Effector memory CD8-positive, alpha-beta T cell (primary cell): Measurements from ENCODE around the gene KIAA1586.
A peak's percentile ranks its signal among the peaks of the same experiment; 100 is the strongest.
"Not testable (repeated sequence)": the region's sequence is repeated elsewhere in the genome, so short reads cannot be mapped to it uniquely, and the experiment has no call there.

ENCODE experiments used
- ATAC-seq: fragments of 150-1000 bp; cut with Tn5 transposase; replicated peaks from 2 replicates; pipeline ENCODE4 v1.10.0; 2021; ENCODE audit warnings: mild to moderate bottlenecking, moderate library complexity
- DNase-seq, 3 experiments: peaks; one replicate each; pipeline ENCODE4 v3.0.0; 2021
- H3K27ac Mint-ChIP-seq, 2 donors: one replicate each; pipeline ENCODE4 v1.8.0; 2022; ENCODE audit warnings: mild to moderate bottlenecking in 2 of 2, mixed read lengths in 2 of 2, moderate library complexity in 2 of 2
- H3K27me3 Mint-ChIP-seq, 2 donors: one replicate each; pipeline ENCODE4 v1.8.0; 2022; ENCODE audit warnings: mixed read lengths in 2 of 2
- H3K36me3 Mint-ChIP-seq: one replicate; pipeline ENCODE4 v1.8.0; 2022; ENCODE audit warnings: mild to moderate bottlenecking, moderate library complexity, mixed read lengths; ENCODE audit not compliant: insufficient read depth
- H3K4me1 Mint-ChIP-seq, 2 donors: one replicate each; pipeline ENCODE4 v1.8.0; 2022; ENCODE audit warnings: low read depth in 2 of 2, mixed read lengths in 2 of 2
- H3K4me3 Mint-ChIP-seq, 2 donors: one replicate each; pipeline ENCODE4 v1.8.0; 2022; ENCODE audit warnings: mild to moderate bottlenecking in 2 of 2, mixed read lengths in 2 of 2, moderate library complexity in 2 of 2
- H3K9me3 Mint-ChIP-seq, 2 donors: one replicate each; pipeline ENCODE4 v1.8.0; 2022; ENCODE audit warnings: mixed read lengths in 2 of 2

KIAA1586 gene

DNA sequence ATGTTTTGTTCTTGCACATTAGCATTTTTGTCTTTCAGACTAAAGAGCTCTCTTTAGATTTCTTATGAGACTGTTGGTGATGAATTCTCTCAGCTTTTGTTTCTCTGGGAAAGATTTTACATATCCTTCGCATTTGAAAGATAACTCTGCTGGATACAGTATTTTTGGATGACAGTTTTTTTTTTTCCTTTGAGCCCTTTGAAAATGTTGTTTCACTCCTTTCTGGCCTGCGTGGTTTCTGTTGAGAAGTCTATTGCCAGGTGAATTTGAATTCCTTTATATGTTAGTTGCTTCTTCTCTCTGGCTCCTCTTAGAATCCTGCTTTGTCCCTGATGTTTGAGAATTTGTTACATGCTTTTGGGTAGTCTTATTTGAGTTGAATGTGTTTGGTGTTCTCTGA lies 22.2 kb upstream of the KIAA1586 start:
- H3K9me3 Mint-ChIP-seq, result peaks cover 7 to 10% of the 10 kb centered on the region in 2 donors
- peaks cover 24 to 28% of the 10 kb centered on the region in 2 donors for H3K27me3 Mint-ChIP-seq
- no peak overlapping the region for H3K4me3 Mint-ChIP-seq
- ATAC-seq (no peak), DNase-seq (no peak)
- H3K4me1 Mint-ChIP-seq, result no peaks in the 10 kb centered on the region
- H3K36me3 Mint-ChIP-seq, result no peaks in the 10 kb centered on the region
- H3K27ac Mint-ChIP-seq, result no peak overlapping the region

DNA sequence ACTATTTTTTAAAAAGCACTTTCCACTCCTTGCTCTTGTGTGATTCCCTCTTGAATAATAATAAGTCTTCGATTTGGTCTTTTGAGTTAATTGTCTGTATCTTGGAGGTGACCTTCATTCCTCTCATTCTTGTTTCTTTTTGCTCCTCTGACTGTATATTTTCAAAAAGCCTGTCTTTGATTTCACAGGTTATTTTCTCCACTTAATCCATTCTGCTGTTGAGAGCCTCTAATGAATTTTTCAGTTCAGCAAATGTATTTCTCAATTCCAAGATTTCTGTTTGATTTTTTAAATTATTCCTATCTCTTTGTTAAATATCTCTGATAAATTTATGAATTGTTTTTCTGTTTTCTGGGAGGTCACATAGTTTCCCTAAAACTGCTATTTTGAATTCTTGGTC lies 21.7 kb upstream of the KIAA1586 start:
- DNase-seq, result no peak
- H3K27me3 Mint-ChIP-seq, result peaks cover 28 to 29% of the 10 kb centered on the region in 2 donors
- no peak overlapping the region for H3K27ac Mint-ChIP-seq
- H3K9me3 Mint-ChIP-seq, result peaks cover 7 to 10% of the 10 kb centered on the region in 2 donors
- no peaks in the 10 kb centered on the region for H3K4me1 Mint-ChIP-seq
- no peaks in the 10 kb centered on the region for H3K36me3 Mint-ChIP-seq
- no peak overlapping the region for H3K4me3 Mint-ChIP-seq
- ATAC-seq, result no peak

DNA sequence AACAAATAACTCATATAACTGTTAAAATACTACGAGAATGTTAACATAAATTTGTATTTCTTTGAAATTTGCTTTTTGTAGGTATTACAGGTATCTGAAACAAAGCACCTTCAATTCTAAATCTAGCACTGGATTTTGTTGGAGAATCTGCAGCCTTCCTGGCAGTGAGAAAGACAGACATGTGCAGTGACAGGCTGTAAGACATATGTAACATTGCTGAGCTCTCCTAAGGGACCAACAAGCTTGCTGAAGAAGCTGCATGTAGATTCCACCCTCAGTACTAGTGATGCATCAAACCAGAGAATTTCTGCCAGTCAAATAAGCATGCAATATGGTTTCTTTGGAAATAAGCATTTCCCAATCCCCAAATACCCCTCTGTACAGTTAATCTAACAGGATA lies 20.5 kb upstream of the KIAA1586 start:
- no peaks in the 10 kb centered on the region for H3K4me1 Mint-ChIP-seq
- H3K27ac Mint-ChIP-seq, result no peak overlapping the region
- H3K9me3 Mint-ChIP-seq, result peaks cover 7 to 10% of the 10 kb centered on the region in 2 donors
- no peaks in the 10 kb centered on the region for H3K36me3 Mint-ChIP-seq
- H3K27me3 Mint-ChIP-seq, result peaks cover 29% of the 10 kb centered on the region in 2 donors
- no peak overlapping the region for H3K4me3 Mint-ChIP-seq
- no peak for ATAC-seq
- no peak for DNase-seq

DNA sequence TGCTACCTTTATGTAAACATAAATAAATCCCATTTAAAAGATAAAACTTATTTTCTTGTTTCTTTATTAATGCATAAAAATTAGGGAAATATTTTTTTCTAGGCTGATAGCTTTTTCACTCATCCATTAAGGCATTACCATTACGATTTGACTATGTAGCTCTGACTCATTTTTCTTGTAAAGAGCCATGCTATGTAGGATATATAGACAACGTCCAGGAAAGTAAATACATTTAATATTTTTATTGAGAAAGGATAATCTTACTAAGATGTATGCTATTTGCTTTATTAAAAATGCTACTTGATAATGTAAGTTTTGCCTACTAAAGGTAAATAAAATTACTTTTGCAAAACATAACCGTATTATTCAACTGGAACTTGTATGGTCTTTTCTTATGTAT lies 19.2 kb upstream of the KIAA1586 start:
- peaks cover 7 to 10% of the 10 kb centered on the region in 2 donors for H3K9me3 Mint-ChIP-seq
- H3K4me1 Mint-ChIP-seq, result no peaks in the 10 kb centered on the region

DNA sequence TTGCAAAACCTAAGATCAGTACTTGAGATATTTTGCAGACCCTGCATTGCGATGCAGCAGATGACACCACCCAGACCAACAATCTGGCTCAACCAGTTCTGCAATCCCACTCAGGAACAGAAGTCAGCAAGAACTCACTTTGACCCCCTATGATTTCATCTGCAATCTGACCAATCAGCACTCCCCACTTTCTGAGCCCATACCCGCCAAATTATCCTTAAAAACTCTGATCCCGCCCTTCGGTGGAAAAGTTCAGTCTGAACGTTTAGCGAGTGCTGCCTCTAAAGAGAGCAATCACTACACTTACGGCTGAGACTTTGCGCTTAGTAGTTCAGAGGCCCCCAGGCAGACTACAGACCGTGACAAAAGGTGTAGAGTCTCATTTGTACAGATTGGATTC lies 17.3 kb upstream of the KIAA1586 start:
- ATAC-seq (no peak), DNase-seq (no peak)
- Mint-ChIP-seq H3K27ac (no peak overlapping the region), H3K9me3 (peaks cover 7 to 10% of the 10 kb centered on the region in 2 donors), H3K4me3 (no peak overlapping the region), H3K4me1 (no peaks in the 10 kb centered on the region), H3K27me3 (peaks cover 49% of the 10 kb centered on the region in 2 donors), H3K36me3 (no peaks in the 10 kb centered on the region)

More for the DNA sequence above, 19.2 kb upstream of the KIAA1586 start:
- no peak overlapping the region for H3K4me3 Mint-ChIP-seq
- ATAC-seq, result no peak
- DNase-seq, result no peak
- H3K27ac Mint-ChIP-seq, result no peak overlapping the region
- no peaks in the 10 kb centered on the region for H3K36me3 Mint-ChIP-seq
- peaks cover 38% of the 10 kb centered on the region in 2 donors for H3K27me3 Mint-ChIP-seq

DNA sequence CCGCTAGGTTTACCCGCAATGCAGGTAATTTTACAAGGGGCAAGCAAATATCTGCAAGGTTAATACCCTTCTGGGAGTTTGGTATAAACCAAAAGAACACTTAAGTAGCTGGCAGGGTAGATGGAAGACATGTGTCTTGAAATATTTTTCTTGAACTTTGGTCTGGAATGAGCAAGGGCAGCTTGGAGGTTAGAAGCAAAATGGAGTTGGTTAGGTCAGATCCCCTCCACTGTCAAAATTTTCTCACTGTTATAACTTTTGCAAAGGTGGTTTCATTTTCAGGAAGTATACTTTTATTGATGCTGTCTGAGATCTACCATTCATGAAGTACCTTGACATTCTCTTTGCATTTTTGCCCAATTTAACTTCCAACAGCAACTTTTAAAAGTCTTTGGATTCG lies 13.3 kb upstream of the KIAA1586 start:
- H3K4me1 Mint-ChIP-seq, result no peaks in the 10 kb centered on the region
- H3K27me3 Mint-ChIP-seq, result peaks cover 55 to 73% of the 10 kb centered on the region in 2 donors
- H3K36me3 Mint-ChIP-seq, result no peaks in the 10 kb centered on the region
- no peak overlapping the region for H3K4me3 Mint-ChIP-seq
- H3K27ac Mint-ChIP-seq, result no peak overlapping the region
- ATAC-seq, result no peak
- H3K9me3 Mint-ChIP-seq, result no peaks in the 10 kb centered on the region
- no peak for DNase-seq

DNA sequence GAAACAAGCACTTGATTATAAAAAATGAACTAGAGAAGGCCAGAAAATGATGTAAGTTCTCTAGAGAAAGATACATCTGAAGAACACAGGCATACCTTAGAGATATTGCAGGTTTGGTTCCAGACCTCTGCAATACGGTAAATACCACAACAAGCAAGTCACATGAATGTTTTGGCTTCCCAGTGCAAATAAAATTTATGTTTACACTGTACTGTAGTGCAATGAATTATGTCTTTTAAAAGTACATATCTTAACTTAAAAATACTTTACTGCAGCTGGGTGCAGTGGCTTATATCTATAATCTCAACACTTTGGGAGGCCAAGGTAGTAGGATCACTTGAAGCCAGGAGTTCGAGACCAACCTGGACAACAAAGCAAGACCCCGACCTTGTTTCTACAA lies 10.9 kb upstream of the KIAA1586 start:
- H3K27me3 Mint-ChIP-seq, result peaks cover 57 to 80% of the 10 kb centered on the region in 2 donors
- no peak overlapping the region for H3K4me3 Mint-ChIP-seq
- DNase-seq, result no peak
- no peaks in the 10 kb centered on the region for H3K9me3 Mint-ChIP-seq
- no peaks in the 10 kb centered on the region for H3K36me3 Mint-ChIP-seq
- no peak overlapping the region for H3K27ac Mint-ChIP-seq
- no peak for ATAC-seq
- no peaks in the 10 kb centered on the region for H3K4me1 Mint-ChIP-seq

DNA sequence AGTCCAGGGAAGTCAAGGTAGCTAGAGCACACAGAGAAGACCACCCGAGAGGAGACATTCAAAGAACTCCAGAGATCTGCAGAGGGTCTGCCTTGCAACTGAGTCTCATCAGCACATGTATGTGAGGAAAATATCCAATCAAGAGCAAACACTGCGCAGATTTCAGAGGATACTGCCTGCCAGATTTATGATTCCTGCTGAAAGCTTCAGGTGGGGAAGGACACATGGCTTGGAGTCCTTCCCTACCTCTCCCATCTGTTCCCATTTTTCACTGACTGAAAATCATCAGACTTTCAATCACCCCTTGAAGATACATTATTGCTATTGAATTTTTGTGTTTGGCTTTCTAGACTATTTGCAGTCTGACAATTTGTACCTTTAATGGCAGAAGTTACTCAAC lies 7.6 kb upstream of the KIAA1586 start:
- H3K4me1 Mint-ChIP-seq, result no peaks in the 10 kb centered on the region
- H3K9me3 Mint-ChIP-seq, result no peaks in the 10 kb centered on the region
- no peaks in the 10 kb centered on the region for H3K36me3 Mint-ChIP-seq
- DNase-seq (no peak), ATAC-seq (no peak)
- no peak overlapping the region for H3K27ac Mint-ChIP-seq
- H3K4me3 Mint-ChIP-seq, result no peak overlapping the region
- H3K27me3 Mint-ChIP-seq, result peaks cover 57 to 88% of the 10 kb centered on the region in 2 donors

DNA sequence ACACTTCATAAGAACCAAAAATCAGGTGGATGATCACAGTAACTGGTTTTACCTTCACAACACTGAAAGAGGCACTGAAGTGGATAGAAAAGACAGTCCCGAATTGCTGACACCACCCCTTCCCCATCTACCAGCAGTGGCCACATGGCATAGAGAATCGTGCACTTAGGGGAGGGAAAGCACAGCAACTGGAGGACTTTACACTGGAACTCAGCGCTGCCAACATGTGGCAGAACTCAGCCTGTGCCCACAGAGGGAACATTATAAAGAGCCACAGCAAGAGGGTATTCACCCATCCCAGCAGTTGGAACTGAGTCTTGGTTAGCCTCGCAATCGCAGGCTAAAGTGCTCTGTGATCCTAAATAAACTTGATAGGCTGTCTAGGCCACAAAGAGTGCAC lies 6.5 kb upstream of the KIAA1586 start:
- DNase-seq (no peak), ATAC-seq (no peak)
- Mint-ChIP-seq H3K4me3 (no peak overlapping the region), H3K36me3 (peaks cover 2% of the 10 kb centered on the region), H3K9me3 (no peaks in the 10 kb centered on the region), H3K4me1 (no peaks in the 10 kb centered on the region), H3K27ac (no peak overlapping the region), H3K27me3 (peaks cover 61 to 83% of the 10 kb centered on the region in 2 donors)

DNA sequence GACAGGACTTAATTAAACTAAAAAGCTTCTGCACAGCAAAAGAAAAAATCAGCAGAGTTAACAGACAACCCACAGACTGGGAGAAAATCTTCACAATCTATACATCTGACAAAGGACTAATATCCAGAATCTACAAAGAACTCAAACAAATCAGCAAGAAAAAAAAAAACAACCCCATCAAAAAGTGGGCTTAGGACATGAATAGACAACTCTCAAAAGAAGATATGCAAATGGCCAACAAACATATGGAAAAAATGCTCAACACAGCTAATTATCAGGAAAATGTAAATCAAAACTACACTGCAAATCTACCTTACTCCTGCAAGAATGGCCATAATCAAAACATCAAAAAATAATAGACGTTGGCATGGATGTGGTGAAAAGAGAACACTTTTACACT lies 2.4 kb upstream of the KIAA1586 start:
- not testable (repeated sequence) for DNase-seq, H3K9me3 Mint-ChIP-seq, H3K27ac Mint-ChIP-seq, ATAC-seq, H3K4me3 Mint-ChIP-seq
- H3K4me1 Mint-ChIP-seq, result peaks cover 16 to 20% of the 10 kb centered on the region in 2 donors
- peaks cover 33 to 46% of the 10 kb centered on the region in 2 donors for H3K27me3 Mint-ChIP-seq
- peaks cover 19% of the 10 kb centered on the region for H3K36me3 Mint-ChIP-seq

DNA sequence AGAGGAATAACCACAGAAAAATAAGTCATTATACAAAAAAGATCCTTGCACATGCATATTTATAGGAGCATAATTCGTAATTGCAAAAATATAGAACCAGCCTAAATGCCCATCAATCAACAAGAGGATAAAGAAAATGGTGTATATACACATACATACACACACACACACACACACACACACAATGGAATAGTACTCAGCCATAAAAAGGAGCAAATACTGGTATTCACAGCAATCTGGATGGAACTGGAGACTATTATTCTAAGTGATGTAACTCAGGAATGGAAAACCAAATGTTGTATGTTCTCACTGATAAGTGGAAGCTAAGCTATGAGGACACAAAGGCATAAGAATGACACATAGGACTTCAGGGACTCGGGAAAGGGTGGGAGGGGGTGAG lies 1.9 kb upstream of the KIAA1586 start:
- no peaks in the 10 kb centered on the region for H3K9me3 Mint-ChIP-seq
- H3K27me3 Mint-ChIP-seq, result peaks cover 30 to 41% of the 10 kb centered on the region in 2 donors
- peaks cover 17 to 20% of the 10 kb centered on the region in 2 donors for H3K4me1 Mint-ChIP-seq
- ATAC-seq (no peak), DNase-seq (no peak)
- H3K36me3 Mint-ChIP-seq, result peaks cover 19% of the 10 kb centered on the region
- no peak overlapping the region for H3K27ac Mint-ChIP-seq
- H3K4me3 Mint-ChIP-seq, result no peak overlapping the region

DNA sequence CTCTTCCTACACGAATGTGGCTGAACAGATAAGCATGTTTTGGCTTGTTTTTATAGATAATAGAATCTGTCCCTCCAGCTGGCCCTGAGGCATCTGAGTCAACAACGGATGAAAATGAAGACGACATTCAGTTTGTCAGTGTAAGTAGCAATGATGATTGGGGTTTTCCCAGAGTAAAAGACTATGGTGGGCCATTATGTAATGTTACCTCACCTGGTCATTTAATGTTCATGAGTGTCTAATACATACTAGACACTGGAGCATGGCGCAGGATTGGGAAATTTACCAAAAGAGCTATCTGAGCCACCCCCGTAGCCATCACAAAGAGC lies 728 bp downstream of the KIAA1586 start:
- H3K27ac Mint-ChIP-seq, H3K9me3 Mint-ChIP-seq, DNase-seq, H3K4me3 Mint-ChIP-seq: not testable (repeated sequence)
- peaks cover 18 to 20% of the 10 kb centered on the region in 2 donors for H3K4me1 Mint-ChIP-seq
- H3K36me3 Mint-ChIP-seq, result peaks cover 35% of the 10 kb centered on the region
- H3K27me3 Mint-ChIP-seq, result peaks cover 8 to 14% of the 10 kb centered on the region in 2 donors
- peak; percentile 37 for ATAC-seq

DNA sequence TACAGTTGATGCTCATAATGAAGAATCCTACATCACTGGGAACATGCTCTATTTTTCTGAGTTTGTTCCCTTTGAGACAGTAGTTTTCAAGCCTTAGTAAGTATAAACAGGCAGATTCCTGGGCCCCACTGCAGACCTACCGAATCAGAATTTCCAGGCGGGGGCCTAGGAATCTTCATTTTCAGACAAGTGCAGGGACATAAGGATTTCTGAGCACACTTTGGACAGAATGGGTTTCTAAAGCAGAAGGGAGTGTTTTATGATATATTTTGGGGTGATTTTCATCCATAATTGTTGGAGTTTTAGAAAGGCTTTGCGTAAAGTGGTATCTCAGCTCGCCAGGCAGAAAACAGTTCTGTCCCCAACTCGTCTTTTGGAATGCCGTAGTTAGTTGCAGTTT lies 1.4 kb downstream of the KIAA1586 start:
- DNase-seq, ATAC-seq, H3K9me3 Mint-ChIP-seq: not testable (repeated sequence)
- Mint-ChIP-seq H3K27ac (peak overlapping the region; percentile 44 to 51), H3K27me3 (peaks cover 6 to 10% of the 10 kb centered on the region in 2 donors), H3K4me3 (peak overlapping the region; percentile 39 to 48), H3K36me3 (peaks cover 42% of the 10 kb centered on the region), H3K4me1 (peaks cover 18 to 20% of the 10 kb centered on the region in 2 donors)

DNA sequence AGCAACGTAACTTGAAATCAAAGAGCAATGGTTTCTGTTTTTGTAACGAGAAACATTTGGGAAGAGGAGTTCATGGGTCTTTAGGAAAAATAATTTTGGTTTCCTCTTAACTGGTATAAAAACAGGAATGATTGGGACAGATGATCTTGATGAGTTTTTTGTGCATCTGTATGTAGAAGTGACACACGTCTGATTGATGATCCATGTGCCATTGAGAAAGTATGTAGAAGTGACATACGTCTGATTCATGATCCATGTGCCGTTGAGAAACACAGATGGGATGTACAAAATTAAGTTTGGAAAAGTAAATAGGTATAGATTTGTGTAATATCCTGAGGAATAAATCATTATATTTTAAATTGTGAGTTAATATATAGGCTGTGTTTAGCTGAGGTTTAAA lies 2.1 kb downstream of the KIAA1586 start:
- no peak for DNase-seq
- H3K27me3 Mint-ChIP-seq, result peaks cover 6 to 7% of the 10 kb centered on the region in 2 donors
- ATAC-seq, result no peak
- peak overlapping the region; percentile 44 to 51 for H3K27ac Mint-ChIP-seq
- H3K9me3 Mint-ChIP-seq, result no peaks in the 10 kb centered on the region
- H3K4me3 Mint-ChIP-seq, result peak overlapping the region; percentile 39 to 48
- H3K4me1 Mint-ChIP-seq, result peaks cover 18 to 20% of the 10 kb centered on the region in 2 donors
- peaks cover 44% of the 10 kb centered on the region for H3K36me3 Mint-ChIP-seq

DNA sequence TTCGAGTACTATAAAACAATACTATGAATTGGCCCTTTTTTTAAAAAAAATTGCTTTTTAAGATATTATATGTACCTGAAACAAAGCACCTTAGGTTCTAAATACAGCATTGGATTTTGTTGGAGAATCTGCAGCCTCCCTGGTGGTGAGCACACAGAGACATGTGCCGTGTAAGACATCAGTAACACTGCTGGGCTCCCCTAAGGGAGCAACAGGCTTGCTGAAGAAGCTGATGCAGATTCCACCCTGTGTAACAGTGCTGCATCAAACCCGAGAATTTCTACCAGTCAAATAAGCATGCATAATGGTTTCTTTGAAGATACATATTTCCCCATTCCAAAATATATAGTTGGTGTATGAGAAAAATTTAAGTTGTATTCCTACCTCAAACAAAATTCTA lies 17.4 kb downstream of the KIAA1586 start:
- Mint-ChIP-seq H3K9me3 (no peaks in the 10 kb centered on the region), H3K27ac (no peak overlapping the region), H3K27me3 (no peaks in the 10 kb centered on the region), H3K36me3 (peaks cover 31% of the 10 kb centered on the region), H3K4me1 (no peaks in the 10 kb centered on the region), H3K4me3 (no peak overlapping the region)
- ATAC-seq, result no peak
- no peak for DNase-seq
